ENCODE data around the gene TOLLIP.

DNA sequence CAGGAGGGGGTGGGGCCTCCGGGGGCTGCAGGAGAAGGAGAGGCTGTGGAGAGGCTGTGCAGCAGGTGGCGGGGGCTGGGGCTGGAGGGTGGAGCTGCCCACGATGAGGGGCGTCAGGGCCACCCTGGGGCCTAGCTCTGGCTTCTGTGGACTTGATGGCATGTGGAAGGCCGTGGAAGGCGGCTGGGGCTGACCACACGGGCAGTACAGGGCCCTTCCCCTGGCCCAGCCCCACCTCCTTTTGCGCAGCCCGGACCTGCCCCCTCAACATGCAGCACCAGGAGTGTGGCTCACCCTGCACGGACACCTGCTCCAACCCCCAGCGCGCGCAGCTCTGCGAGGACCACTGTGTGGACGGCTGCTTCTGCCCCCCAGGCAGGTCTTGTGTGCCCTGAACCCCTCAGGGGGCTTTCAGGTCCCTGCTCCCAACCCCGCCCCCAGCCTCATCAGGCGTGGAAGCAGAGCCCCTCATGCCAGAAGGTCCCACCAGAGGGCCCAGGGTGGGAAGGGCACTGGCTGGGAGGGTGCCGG, 80.4 kb downstream of the TOLLIP start:
- TF ChIP-seq, protein P1, sequence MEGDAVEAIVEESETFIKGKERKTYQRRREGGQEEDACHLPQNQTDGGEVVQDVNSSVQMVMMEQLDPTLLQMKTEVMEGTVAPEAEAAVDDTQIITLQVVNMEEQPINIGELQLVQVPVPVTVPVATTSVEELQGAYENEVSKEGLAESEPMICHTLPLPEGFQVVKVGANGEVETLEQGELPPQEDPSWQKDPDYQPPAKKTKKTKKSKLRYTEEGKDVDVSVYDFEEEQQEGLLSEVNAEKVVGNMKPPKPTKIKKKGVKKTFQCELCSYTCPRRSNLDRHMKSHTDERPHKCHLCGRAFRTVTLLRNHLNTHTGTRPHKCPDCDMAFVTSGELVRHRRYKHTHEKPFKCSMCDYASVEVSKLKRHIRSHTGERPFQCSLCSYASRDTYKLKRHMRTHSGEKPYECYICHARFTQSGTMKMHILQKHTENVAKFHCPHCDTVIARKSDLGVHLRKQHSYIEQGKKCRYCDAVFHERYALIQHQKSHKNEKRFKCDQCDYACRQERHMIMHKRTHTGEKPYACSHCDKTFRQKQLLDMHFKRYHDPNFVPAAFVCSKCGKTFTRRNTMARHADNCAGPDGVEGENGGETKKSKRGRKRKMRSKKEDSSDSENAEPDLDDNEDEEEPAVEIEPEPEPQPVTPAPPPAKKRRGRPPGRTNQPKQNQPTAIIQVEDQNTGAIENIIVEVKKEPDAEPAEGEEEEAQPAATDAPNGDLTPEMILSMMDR (IDR thresholded peaks at IDR 0.05): no peak
- no peak for TF ChIP-seq POLR2A (IDR thresholded peaks at IDR 0.05)

All from right lobe of liver (tissue), 4 donors.